Spleen (tissue), 11 donors: ENCODE results near the gene DAZAP1. TPM values are rescaled to one million over a fixed set of nuclear protein-coding genes. Genes with fewer than 3 reads are reported as not detected.
A peak's percentile ranks its signal among the peaks of the same experiment; 100 is the strongest.

Source experiments
- DNase-seq: peaks from one replicate; pipeline ENCODE4 v3.0.0-alpha.2; 2020
- H3K27ac ChIP-seq, 8 donors: fragments of 200-600 bp; sonication (generic) in 7 of 8; 1 replicate in 4 of 8; 2 replicates in 4 of 8; pipeline versions ENCODE4 v1.5.0 to v1.8.0; 2016 to 2021; ENCODE audit warnings: inconsistent platforms in 4 of 8, mild to moderate bottlenecking in 4 of 8, moderate library complexity in 1 of 8
- H3K27me3 ChIP-seq, 7 donors: fragments of 200-600 bp; sonication (generic) in 6 of 7; replicated peaks in 1 of 7; 1 replicate in 4 of 7; 2 replicates in 3 of 7; pipeline versions ENCODE4 v1.5.0 to v1.8.0; 2016 to 2021; ENCODE audit warnings: inconsistent platforms in 3 of 7, mild to moderate bottlenecking in 1 of 7
- H3K36me3 ChIP-seq, 6 donors: fragments of 200-600 bp; sonication (generic) in 5 of 6; 1 replicate in 4 of 6; 2 replicates in 2 of 6; pipeline versions ENCODE4 v1.5.0 to v1.8.0; 2016 to 2021; ENCODE audit warnings: inconsistent platforms in 2 of 6
- H3K4me1 ChIP-seq, 6 donors: fragments of 200-600 bp; sonication (generic) in 5 of 6; 1 replicate in 3 of 6; 2 replicates in 3 of 6; pipeline versions ENCODE4 v1.5.0 to v1.8.0; 2016 to 2021; ENCODE audit warnings: inconsistent platforms in 3 of 6
- H3K4me3 ChIP-seq, 8 donors: fragments of 200-600 bp; sonication (generic) in 7 of 8; 1 replicate in 4 of 8; 2 replicates in 4 of 8; pipeline versions ENCODE4 v1.5.0 to v1.8.0; 2016 to 2021; ENCODE audit warnings: inconsistent platforms in 4 of 8, mild to moderate bottlenecking in 4 of 8, moderate library complexity in 2 of 8
- H3K9me3 ChIP-seq, 8 donors: fragments of 200-600 bp; sonication (generic) in 7 of 8; 1 replicate in 4 of 8; 2 replicates in 4 of 8; pipeline versions ENCODE4 v1.5.0 to v1.8.0; 2016 to 2021; ENCODE audit warnings: inconsistent platforms in 4 of 8
- CTCF ChIP-seq, 11 experiments: fragments of 200-600 bp in 7 of 11; fragments of 450-650 bp in 4 of 11; sonication (generic) in 4 of 11; IDR thresholded peaks in 8 of 11; conservative IDR thresholded peaks in 3 of 11; 1 replicate in 7 of 11; 2 replicates in 4 of 11; pipeline versions ENCODE4 v1.4.0 to v1.8.0; 2016 to 2021; ENCODE audit warnings: antibody characterized with exemption in 11 of 11, inconsistent platforms in 4 of 11, mild to moderate bottlenecking in 1 of 11
- POLR2A ChIP-seq, 3 donors: fragments of 450-650 bp; IDR thresholded peaks; one replicate each; pipeline ENCODE4 v1.5.1; 2017; ENCODE audit warnings: antibody characterized with exemption in 3 of 3, mild to moderate bottlenecking in 1 of 3
- POLR2AphosphoS5 ChIP-seq, 3 donors: sonication (generic); formaldehyde crosslinking; IDR thresholded peaks; one replicate each; pipeline ENCODE4 v1.5.1; 2017; ENCODE audit warnings: antibody characterized with exemption in 3 of 3
- WGBS, 5 donors: extraction: QIAGEN DNeasy Blood & Tissue Kit in 3 of 5; methylation state at CpG; one replicate each; pipeline versions ENCODE4 v1.1.5 to v1.1.7; 2013 to 2018; 5-methylcytosine and 5-hydroxymethylcytosine counted together
- intact Hi-C: fragments of 100-400 bp; cut with DNase I; formaldehyde crosslinking; loops from one replicate; pipeline ENCODE4 v1.15.0; 2023; ENCODE audit warnings: low total_unique reads
- polyA plus RNA-seq, 3 donors: library from polyadenylated mRNA; stranded (reverse); fragments of 200-250 nt; gene quantifications; one replicate each; pipeline ENCODE4 v1.2.1, GENCODE V29; 2013
- total RNA-seq, 7 donors: library from RNA; depleted of rRNA in 3 of 7; stranded (reverse); fragments of >200 nt in 3 of 7; fragmentation: NEBNext Ultra II Directional in 4 of 7; extraction: Animal tissue kit (Norgen Biotek cat#: 25700) in 4 of 7; gene quantifications; one replicate each; pipeline versions ENCODE4 v1.1.0 to v1.2.1, GENCODE V29; 2016 to 2021
- donor health status: healthy with polysubstance abuse.
- donor health status: DM: no; HTN: no; CAD: no; lungs with moderate emphysema.
- donor health status: DM: no; HTN: no; CAD: no.
- donor health status: Bipolar disorder and iron deficiency.
- donor health status: healthy.
- donor health status: DM: no; HTN: no; CAD: no.
- donor health status: DM: yes; HTN: yes; CAD: no.

Gene DAZAP1
- total and polyA plus RNA-seq, 10 donors = 43.8 to 137 (median 99.6) TPM

- no peak overlapping the region for H3K27ac ChIP-seq
- no peaks in the 10 kb centered on the region for H3K9me3 ChIP-seq
- no peak for DNase-seq
- intact Hi-C loops = no loop called here
- no peak for TF ChIP-seq CTCF (IDR thresholded peaks at IDR 0.05 in 8 of 11, conservative IDR thresholded peaks at IDR 0.05 in 3 of 11)
- no peak for TF ChIP-seq POLR2AphosphoS5 (IDR thresholded peaks at IDR 0.05)
- TF ChIP-seq POLR2A (IDR thresholded peaks at IDR 0.05) = no peak
- H3K4me1 ChIP-seq = peaks cover 0 to 26% (median 10%) of the 10 kb centered on the region in 6 donors
- 94 to 97% (median 95%) methylated on average over 34 to 42 of the region's 42 CpGs for WGBS, 5 donors
- H3K36me3 ChIP-seq = peaks cover 0 to 99% (median 68%) of the 10 kb centered on the region in 6 donors
- no peak overlapping the region for H3K4me3 ChIP-seq
- H3K27me3 ChIP-seq = no peaks in the 10 kb centered on the region
These were observed 16.4 kb upstream of the DAZAP1 start for GRCh38 chr19:1390890-1391423.

- intact Hi-C loops = no loop called here
- peaks cover 0 to 25% (median 6%) of the 10 kb centered on the region in 6 donors for H3K4me1 ChIP-seq
- TF ChIP-seq POLR2A (IDR thresholded peaks at IDR 0.05) (no peak), POLR2AphosphoS5 (IDR thresholded peaks at IDR 0.05) (no peak), CTCF (IDR thresholded peaks at IDR 0.05 in 8 of 11, conservative IDR thresholded peaks at IDR 0.05 in 3 of 11) (no peak)
- H3K27ac ChIP-seq = no peak overlapping the region
- no peak for DNase-seq
- H3K9me3 ChIP-seq = no peaks in the 10 kb centered on the region
- H3K36me3 ChIP-seq = peaks cover 0 to 89% (median 68%) of the 10 kb centered on the region in 6 donors
- no peaks in the 10 kb centered on the region for H3K27me3 ChIP-seq
- H3K4me3 ChIP-seq = no peak overlapping the region
- WGBS, 5 donors = 95 to 97% (median 95%) methylated on average over 15 of the region's 15 CpGs
These were observed 15.0 kb upstream of the DAZAP1 start for GRCh38 chr19:1392407-1392806.

- intact Hi-C loops = no loop called here
- no peak for TF ChIP-seq CTCF (IDR thresholded peaks at IDR 0.05 in 8 of 11, conservative IDR thresholded peaks at IDR 0.05 in 3 of 11)
- TF ChIP-seq POLR2AphosphoS5 (IDR thresholded peaks at IDR 0.05) = peak in 1 of 3 donors; percentile 34
- WGBS, 5 donors = 86 to 97% (median 96%) methylated on average over 10 to 37 of the region's 37 CpGs
- no peak for DNase-seq
- Histone ChIP-seq H3K4me1 (peaks cover 0 to 21% (median 5%) of the 10 kb centered on the region in 6 donors), H3K9me3 (no peaks in the 10 kb centered on the region), H3K27me3 (no peaks in the 10 kb centered on the region), H3K4me3 (no peak overlapping the region), H3K36me3 (peaks cover 0 to 83% (median 66%) of the 10 kb centered on the region in 6 donors), H3K27ac (no peak overlapping the region)
These were observed 14.4 kb upstream of the DAZAP1 start for GRCh38 chr19:1392939-1393530.

GRCh38 chr19:1393841-1394240 is 13.5 kb upstream of the DAZAP1 start:
- TF ChIP-seq CTCF (IDR thresholded peaks at IDR 0.05 in 8 of 11, conservative IDR thresholded peaks at IDR 0.05 in 3 of 11) = no peak
- TF ChIP-seq POLR2A (IDR thresholded peaks at IDR 0.05) = no peak
- no peak for TF ChIP-seq POLR2AphosphoS5 (IDR thresholded peaks at IDR 0.05)
- intact Hi-C loops = no loop called here
- H3K36me3 ChIP-seq = peaks cover 0 to 75% (median 58%) of the 10 kb centered on the region in 6 donors
- no peak for DNase-seq
- no peak overlapping the region for H3K4me3 ChIP-seq
- H3K27ac ChIP-seq = no peak overlapping the region
- H3K4me1 ChIP-seq = peaks cover 0 to 18% (median 5%) of the 10 kb centered on the region in 6 donors
- H3K27me3 ChIP-seq = no peaks in the 10 kb centered on the region
- H3K9me3 ChIP-seq = no peaks in the 10 kb centered on the region
- 91 to 95% (median 94%) methylated on average over 7 to 17 of the region's 17 CpGs for WGBS, 5 donors
